Measurements from ENCODE around the gene TRPM2. TPM values are rescaled to one million over a fixed set of nuclear protein-coding genes. Genes with fewer than 3 reads are reported as not detected.
"Not testable (repeated sequence)": the region's sequence is repeated elsewhere in the genome, so short reads cannot be mapped to it uniquely, and the experiment has no call there.

TRPM2 gene
- total RNA-seq, 1 experiment from 2014 or later, result 11.0 TPM

DNA sequence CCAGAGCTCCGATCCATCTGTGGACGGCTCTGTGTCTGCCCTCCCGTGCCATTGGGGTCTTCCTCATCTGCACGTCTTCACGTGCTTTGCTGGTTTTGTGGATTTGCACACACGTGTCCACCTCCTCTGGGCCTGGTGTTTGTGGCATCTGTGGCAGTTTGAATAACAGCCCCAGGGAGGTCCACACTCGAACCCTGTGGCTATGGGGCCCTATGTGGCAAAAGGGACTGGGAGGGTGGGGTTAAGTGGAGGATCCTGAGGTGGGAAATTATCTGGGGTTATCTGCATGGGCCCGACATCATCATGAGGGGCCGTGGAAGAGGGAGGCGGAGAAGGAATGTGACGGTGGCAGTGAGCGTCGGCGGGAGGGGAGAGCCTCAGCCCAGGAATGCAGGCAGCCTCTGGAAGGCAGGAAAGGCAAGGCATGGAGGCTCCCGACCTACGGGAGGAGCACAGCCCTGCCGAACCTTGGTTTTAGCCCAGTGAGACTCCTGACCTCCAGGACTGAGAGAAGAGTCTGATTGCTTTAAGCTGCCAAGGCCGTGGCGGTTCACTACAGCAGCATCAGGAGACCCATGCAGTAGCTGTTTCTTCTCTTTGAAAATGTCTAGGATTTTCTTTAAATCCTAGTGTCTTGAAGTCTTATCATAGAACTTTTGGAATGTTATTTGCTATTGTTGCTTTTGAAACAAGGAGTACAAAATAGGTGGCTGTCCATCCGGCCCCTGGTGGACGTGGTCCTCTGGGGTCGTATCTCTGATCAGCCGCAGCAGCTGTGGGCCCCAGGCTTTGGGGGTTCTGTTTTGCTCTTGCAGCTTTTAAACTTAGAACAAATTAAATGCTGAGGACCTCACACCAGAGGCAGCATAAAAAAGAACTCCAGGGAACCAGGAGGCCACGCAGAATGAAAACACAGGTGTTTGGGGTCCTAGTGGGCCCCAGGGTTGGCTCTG, 61.9 kb downstream of the TRPM2 start:
- H3K36me3 Mint-ChIP-seq (ENCODE audit: insufficient read depth, unreplicated experiment), result peaks cover 6% of the 10 kb centered on the region
- ChIA-PET POLR2A (interaction anchor here (0.6 kb wide), 1 partner anchor 25 kb away, joined by 3 read pairs; no protein-coding TSS in a partner anchor), CTCF (no interaction called here)
- no TSS peak for BruUV-seq (replicated peaks)
- no peak for DNase-seq (ENCODE audit: unreplicated experiment)
- intact Hi-C loops (cut with micrococcal nuclease), result no loop called here
- no peak for TF ChIP-seq CTCF (IDR thresholded peaks at IDR 0.05; ENCODE audit: unreplicated experiment)
- no peaks in the 10 kb centered on the region for H3K4me1 Mint-ChIP-seq (ENCODE audit: insufficient read depth, unreplicated experiment)
- no peak overlapping the region for H3K27ac Mint-ChIP-seq (ENCODE audit: low read depth, unreplicated experiment)
- H3K27me3 Mint-ChIP-seq (ENCODE audit: insufficient read depth, unreplicated experiment), result no peaks in the 10 kb centered on the region
- no peak overlapping the region for H3K4me3 Mint-ChIP-seq (ENCODE audit: unreplicated experiment)
- H3K9me3 Mint-ChIP-seq (ENCODE audit: unreplicated experiment), result peaks cover 12% of the 10 kb centered on the region

GRCh38 chr21:44416193-44416592, 62.8 kb downstream of the TRPM2 start:
- no peaks in the 10 kb centered on the region for H3K4me1 Mint-ChIP-seq (ENCODE audit: insufficient read depth, unreplicated experiment)

GRCh38 chr21:44417621-44418107, 64.2 kb downstream of the TRPM2 start:
- H3K27me3 Mint-ChIP-seq (ENCODE audit: insufficient read depth, unreplicated experiment); CTCF ChIA-PET; BruUV-seq (replicated peaks); H3K4me3 Mint-ChIP-seq (ENCODE audit: unreplicated experiment); H3K4me1 Mint-ChIP-seq (ENCODE audit: insufficient read depth, unreplicated experiment); H3K36me3 Mint-ChIP-seq (ENCODE audit: insufficient read depth, unreplicated experiment); POLR2A ChIA-PET; DNase-seq (ENCODE audit: unreplicated experiment); H3K27ac Mint-ChIP-seq (ENCODE audit: low read depth, unreplicated experiment); intact Hi-C loops (cut with micrococcal nuclease): not testable (repeated sequence)
- H3K9me3 Mint-ChIP-seq (ENCODE audit: unreplicated experiment), result peaks cover 12% of the 10 kb centered on the region

More at GRCh38 chr21:44416193-44416592, 62.8 kb downstream of the TRPM2 start:
- Mint-ChIP-seq H3K27me3 (ENCODE audit: insufficient read depth, unreplicated experiment) (no peaks in the 10 kb centered on the region), H3K4me3 (ENCODE audit: unreplicated experiment) (no peak overlapping the region), H3K36me3 (ENCODE audit: insufficient read depth, unreplicated experiment) (peaks cover 6% of the 10 kb centered on the region), H3K9me3 (ENCODE audit: unreplicated experiment) (peaks cover 12% of the 10 kb centered on the region), H3K27ac (ENCODE audit: low read depth, unreplicated experiment) (no peak overlapping the region)
- CTCF ChIA-PET, result no interaction called here
- POLR2A ChIA-PET, result no interaction called here
- no peak for DNase-seq (ENCODE audit: unreplicated experiment)
- TF ChIP-seq CTCF (IDR thresholded peaks at IDR 0.05; ENCODE audit: unreplicated experiment), result no peak
- BruUV-seq (replicated peaks), result no TSS peak
- intact Hi-C loops (cut with micrococcal nuclease), result no loop called here

- no peak overlapping the region for H3K27ac Mint-ChIP-seq (ENCODE audit: low read depth, unreplicated experiment)
- CTCF ChIA-PET, result no interaction called here
- H3K4me1 Mint-ChIP-seq (ENCODE audit: insufficient read depth, unreplicated experiment), result no peaks in the 10 kb centered on the region
- H3K4me3 Mint-ChIP-seq (ENCODE audit: unreplicated experiment), result no peak overlapping the region
- H3K9me3 Mint-ChIP-seq (ENCODE audit: unreplicated experiment), result peaks cover 12% of the 10 kb centered on the region
- H3K36me3 Mint-ChIP-seq (ENCODE audit: insufficient read depth, unreplicated experiment), result peaks cover 6% of the 10 kb centered on the region
- no TSS peak for BruUV-seq (replicated peaks)
- POLR2A ChIA-PET, result no interaction called here
- DNase-seq (ENCODE audit: unreplicated experiment), result no peak
- TF ChIP-seq CTCF (IDR thresholded peaks at IDR 0.05; ENCODE audit: unreplicated experiment), result no peak
- intact Hi-C loops (cut with micrococcal nuclease), result no loop called here
- no peaks in the 10 kb centered on the region for H3K27me3 Mint-ChIP-seq (ENCODE audit: insufficient read depth, unreplicated experiment)
Observed at GRCh38 chr21:44418108-44418875, 64.9 kb downstream of the TRPM2 start.

Data from MCF 10A (cell line).